ENCODE measurements around the gene ATP6V0B. TPM values are rescaled to one million over a fixed set of nuclear protein-coding genes. Genes with fewer than 3 reads are reported as not detected.

ATP6V0B gene
- total RNA-seq, 1 donor from 2014 or later: 39.2 TPM

DNA sequence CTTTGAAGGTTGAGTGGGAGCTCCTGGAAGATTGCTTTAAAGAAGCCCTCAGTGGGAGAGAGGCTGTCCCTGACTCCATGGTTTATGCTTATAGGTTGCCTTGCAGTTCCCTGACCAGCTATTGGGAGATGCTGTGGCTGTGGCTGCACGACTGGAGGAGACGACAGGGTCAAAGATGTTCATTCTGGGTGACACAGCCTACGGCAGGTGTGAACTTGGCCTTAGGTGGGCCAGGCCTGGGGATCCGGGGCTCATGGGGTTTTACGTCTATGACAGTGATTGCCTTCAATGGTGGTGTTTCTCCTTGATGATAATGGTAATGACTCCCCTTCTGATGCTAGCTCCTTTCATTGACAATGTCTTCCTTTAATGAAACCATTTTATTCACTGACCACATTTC is 4.3 kb upstream of the ATP6V0B start:
- Mint-ChIP-seq H3K36me3 (peaks cover 7% of the 10 kb centered on the region), H3K27me3 (ENCODE audit: insufficient read depth, low read depth) (no peaks in the 10 kb centered on the region), H3K9me3 (no peaks in the 10 kb centered on the region), H3K4me3 (peak overlapping the region; percentile 96), H3K4me1 (peaks cover 24% of the 10 kb centered on the region), H3K27ac (no peak overlapping the region)
- no peaks in the 10 kb centered on the region for H3K27me3 ChIP-seq
- peaks cover 17% of the 10 kb centered on the region for H3K79me2 ChIP-seq (ENCODE audit: low read depth)
- TF ChIP-seq, protein P1, sequence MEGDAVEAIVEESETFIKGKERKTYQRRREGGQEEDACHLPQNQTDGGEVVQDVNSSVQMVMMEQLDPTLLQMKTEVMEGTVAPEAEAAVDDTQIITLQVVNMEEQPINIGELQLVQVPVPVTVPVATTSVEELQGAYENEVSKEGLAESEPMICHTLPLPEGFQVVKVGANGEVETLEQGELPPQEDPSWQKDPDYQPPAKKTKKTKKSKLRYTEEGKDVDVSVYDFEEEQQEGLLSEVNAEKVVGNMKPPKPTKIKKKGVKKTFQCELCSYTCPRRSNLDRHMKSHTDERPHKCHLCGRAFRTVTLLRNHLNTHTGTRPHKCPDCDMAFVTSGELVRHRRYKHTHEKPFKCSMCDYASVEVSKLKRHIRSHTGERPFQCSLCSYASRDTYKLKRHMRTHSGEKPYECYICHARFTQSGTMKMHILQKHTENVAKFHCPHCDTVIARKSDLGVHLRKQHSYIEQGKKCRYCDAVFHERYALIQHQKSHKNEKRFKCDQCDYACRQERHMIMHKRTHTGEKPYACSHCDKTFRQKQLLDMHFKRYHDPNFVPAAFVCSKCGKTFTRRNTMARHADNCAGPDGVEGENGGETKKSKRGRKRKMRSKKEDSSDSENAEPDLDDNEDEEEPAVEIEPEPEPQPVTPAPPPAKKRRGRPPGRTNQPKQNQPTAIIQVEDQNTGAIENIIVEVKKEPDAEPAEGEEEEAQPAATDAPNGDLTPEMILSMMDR (IDR thresholded peaks at IDR 0.05): no peak
- TF ChIP-seq EZH2phosphoT487 (IDR thresholded peaks at IDR 0.05) (no peak), EZH2 (IDR thresholded peaks at IDR 0.05) (no peak)
- no peak overlapping the region for H2AFZ ChIP-seq (replicated peaks)
- H3K4me1 ChIP-seq: peaks cover 3% of the 10 kb centered on the region
- no peak overlapping the region for H3K27ac ChIP-seq
- peaks cover 8% of the 10 kb centered on the region for H4K20me1 ChIP-seq (ENCODE audit: low read depth)
- peak overlapping the region; percentile 61 for H3K9ac ChIP-seq
- H3K4me3 ChIP-seq: peak overlapping the region; percentile 94
- peaks cover 25% of the 10 kb centered on the region for H3F3A ChIP-seq (ENCODE audit: low read depth)
- no peak for DNase-seq (ENCODE audit: low spot score)
- H3K9me3 ChIP-seq (ENCODE audit: low read depth): no peaks in the 10 kb centered on the region
- no peaks in the 10 kb centered on the region for H3K36me3 ChIP-seq
- peak overlapping the region; percentile 86 for H3K4me2 ChIP-seq

DNA sequence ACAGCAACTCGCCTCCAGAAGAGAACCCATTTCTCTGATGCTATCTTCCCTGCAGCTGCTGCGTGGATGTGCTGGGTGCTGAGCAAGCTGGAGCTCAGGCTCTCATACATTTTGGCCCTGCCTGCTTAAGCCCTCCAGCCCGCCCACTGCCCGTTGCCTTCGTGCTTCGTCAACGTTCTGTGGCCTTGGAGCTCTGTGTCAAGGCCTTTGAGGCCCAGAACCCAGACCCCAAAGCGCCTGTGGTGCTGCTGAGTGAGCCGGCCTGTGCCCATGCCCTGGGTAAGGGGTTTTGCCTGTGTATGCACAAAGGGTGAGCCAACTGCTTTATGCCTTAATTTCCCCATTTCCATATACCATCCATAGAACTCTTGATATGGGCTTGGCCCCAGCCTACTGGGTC is 3.8 kb upstream of the ATP6V0B start:
- no peak for DNase-seq (ENCODE audit: low spot score)
- H4K20me1 ChIP-seq (ENCODE audit: low read depth): peaks cover 12% of the 10 kb centered on the region
- Mint-ChIP-seq H3K27ac (no peak overlapping the region), H3K4me1 (peaks cover 28% of the 10 kb centered on the region), H3K27me3 (ENCODE audit: insufficient read depth, low read depth) (no peaks in the 10 kb centered on the region), H3K36me3 (peaks cover 7% of the 10 kb centered on the region), H3K9me3 (no peaks in the 10 kb centered on the region), H3K4me3 (peak overlapping the region; percentile 96)
- peaks cover 29% of the 10 kb centered on the region for H3F3A ChIP-seq (ENCODE audit: low read depth)
- H3K9me3 ChIP-seq (ENCODE audit: low read depth): no peaks in the 10 kb centered on the region
- TF ChIP-seq EZH2 (IDR thresholded peaks at IDR 0.05) (no peak), EZH2phosphoT487 (IDR thresholded peaks at IDR 0.05) (no peak)
- TF ChIP-seq, protein P1 (IDR thresholded peaks at IDR 0.05): no peak
- no peaks in the 10 kb centered on the region for H3K27me3 ChIP-seq
- H3K4me1 ChIP-seq: peaks cover 6% of the 10 kb centered on the region
- H3K4me3 ChIP-seq: no peak overlapping the region
- peak overlapping the region; percentile 86 for H3K4me2 ChIP-seq
- H3K36me3 ChIP-seq: no peaks in the 10 kb centered on the region
- no peak overlapping the region for H3K27ac ChIP-seq
- H2AFZ ChIP-seq (replicated peaks): no peak overlapping the region
- no peak overlapping the region for H3K9ac ChIP-seq
- peaks cover 21% of the 10 kb centered on the region for H3K79me2 ChIP-seq (ENCODE audit: low read depth)

- Histone ChIP-seq H3K36me3 (no peaks in the 10 kb centered on the region), H3K4me1 (peaks cover 7% of the 10 kb centered on the region), H3K27me3 (no peaks in the 10 kb centered on the region), H2AFZ (replicated peaks) (no peak overlapping the region), H3F3A (ENCODE audit: low read depth) (peaks cover 30% of the 10 kb centered on the region), H4K20me1 (ENCODE audit: low read depth) (peaks cover 18% of the 10 kb centered on the region), H3K4me2 (no peak overlapping the region), H3K79me2 (ENCODE audit: low read depth) (peaks cover 27% of the 10 kb centered on the region), H3K9ac (no peak overlapping the region), H3K9me3 (ENCODE audit: low read depth) (no peaks in the 10 kb centered on the region), H3K4me3 (no peak overlapping the region), H3K27ac (no peak overlapping the region)
- Mint-ChIP-seq H3K36me3 (peaks cover 7% of the 10 kb centered on the region), H3K4me3 (peak overlapping the region; percentile 96), H3K27me3 (ENCODE audit: insufficient read depth, low read depth) (no peaks in the 10 kb centered on the region), H3K9me3 (no peaks in the 10 kb centered on the region), H3K4me1 (peaks cover 34% of the 10 kb centered on the region), H3K27ac (no peak overlapping the region)
- TF ChIP-seq, protein P1 (IDR thresholded peaks at IDR 0.05): no peak
- no peak for TF ChIP-seq EZH2phosphoT487 (IDR thresholded peaks at IDR 0.05)
- TF ChIP-seq EZH2 (IDR thresholded peaks at IDR 0.05): no peak
- DNase-seq (ENCODE audit: low spot score): no peak
Observed at GRCh38 chr1:43971336-43971980, 3.3 kb upstream of the ATP6V0B start.

Data from neural progenitor cell (in vitro differentiated cells).